Lower leg skin (tissue), 4 donors: ENCODE data around the gene SP110. TPM values are rescaled to one million over a fixed set of nuclear protein-coding genes. Genes with fewer than 3 reads are reported as not detected.

Experiments used
- DNase-seq, 2 donors: peaks; one replicate each; pipeline ENCODE4 v3.0.0-alpha.2; 2019; ENCODE audit warnings: low spot score in 2 of 2
- H3K4me3 ChIP-seq: fragments of 200-600 bp; sonication (generic); 2 replicates; pipeline ENCODE4 v1.5.1; 2017; ENCODE audit warnings: mild to moderate bottlenecking, low read depth; ENCODE audit not compliant: poor library complexity, severe bottlenecking
- POLR2A ChIP-seq, 2 donors: fragments of 450-650 bp; IDR thresholded peaks; one replicate each; pipeline ENCODE4 v1.6.1; 2016 to 2017; ENCODE audit warnings: antibody characterized with exemption in 2 of 2, mild to moderate bottlenecking in 1 of 2, moderate library complexity in 1 of 2
- WGBS, 2 donors: methylation state at CpG; one replicate each; pipeline ENCODE4 v1.1.5; 2018; 5-methylcytosine and 5-hydroxymethylcytosine counted together
- intact Hi-C: fragments of 100-400 bp; cut with DNase I; formaldehyde crosslinking; loops from one replicate; pipeline ENCODE4 v1.15.0; 2023; ENCODE audit warnings: low total_unique reads
- total RNA-seq, 4 donors: library from RNA; depleted of rRNA; stranded (reverse); fragments of >200 nt; gene quantifications; one replicate each; pipeline ENCODE4 v1.1.0, GENCODE V29; 2016
- TF ChIP-seq, protein P1 (sequence below), 3 donors: fragments of 450-650 bp; IDR thresholded peaks; one replicate each; pipeline ENCODE4 v1.5.1; 2016; ENCODE audit warnings: antibody characterized with exemption in 3 of 3, mild to moderate bottlenecking in 3 of 3, moderate library complexity in 2 of 3

Gene SP110
- total RNA-seq, 4 donors from 2014 or later: 12.9 to 23.8 (median 19.1) TPM

DNA sequence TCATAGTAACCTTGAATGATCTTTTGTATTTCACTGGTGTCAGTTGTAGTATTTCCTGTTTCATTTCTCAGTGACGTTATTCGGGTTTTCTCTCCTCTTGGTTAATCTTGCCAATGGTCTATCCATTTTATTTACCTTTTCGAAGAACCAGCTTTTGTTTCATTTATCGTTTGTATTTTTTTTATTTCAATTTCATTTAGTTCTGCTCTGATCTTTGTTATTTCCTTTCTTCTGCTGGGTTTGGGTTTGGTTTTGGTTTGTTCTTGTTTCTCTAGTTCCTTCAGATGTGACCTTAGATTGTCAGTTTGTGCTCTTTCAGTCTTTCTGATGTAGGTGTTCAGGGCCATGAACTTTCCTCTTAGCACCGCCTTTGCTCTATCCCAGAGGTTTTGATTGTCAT is 42.5 kb upstream of the SP110 start:
- intact Hi-C loops: no loop called here
- H3K4me3 ChIP-seq: no peak overlapping the region
- no peak for TF ChIP-seq POLR2A (IDR thresholded peaks at IDR 0.05)
- TF ChIP-seq, protein P1, sequence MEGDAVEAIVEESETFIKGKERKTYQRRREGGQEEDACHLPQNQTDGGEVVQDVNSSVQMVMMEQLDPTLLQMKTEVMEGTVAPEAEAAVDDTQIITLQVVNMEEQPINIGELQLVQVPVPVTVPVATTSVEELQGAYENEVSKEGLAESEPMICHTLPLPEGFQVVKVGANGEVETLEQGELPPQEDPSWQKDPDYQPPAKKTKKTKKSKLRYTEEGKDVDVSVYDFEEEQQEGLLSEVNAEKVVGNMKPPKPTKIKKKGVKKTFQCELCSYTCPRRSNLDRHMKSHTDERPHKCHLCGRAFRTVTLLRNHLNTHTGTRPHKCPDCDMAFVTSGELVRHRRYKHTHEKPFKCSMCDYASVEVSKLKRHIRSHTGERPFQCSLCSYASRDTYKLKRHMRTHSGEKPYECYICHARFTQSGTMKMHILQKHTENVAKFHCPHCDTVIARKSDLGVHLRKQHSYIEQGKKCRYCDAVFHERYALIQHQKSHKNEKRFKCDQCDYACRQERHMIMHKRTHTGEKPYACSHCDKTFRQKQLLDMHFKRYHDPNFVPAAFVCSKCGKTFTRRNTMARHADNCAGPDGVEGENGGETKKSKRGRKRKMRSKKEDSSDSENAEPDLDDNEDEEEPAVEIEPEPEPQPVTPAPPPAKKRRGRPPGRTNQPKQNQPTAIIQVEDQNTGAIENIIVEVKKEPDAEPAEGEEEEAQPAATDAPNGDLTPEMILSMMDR (IDR thresholded peaks at IDR 0.05): no peak
- DNase-seq: no peak
- 87 to 92% methylated on average over 5 of the region's 5 CpGs for WGBS, 2 donors

DNA sequence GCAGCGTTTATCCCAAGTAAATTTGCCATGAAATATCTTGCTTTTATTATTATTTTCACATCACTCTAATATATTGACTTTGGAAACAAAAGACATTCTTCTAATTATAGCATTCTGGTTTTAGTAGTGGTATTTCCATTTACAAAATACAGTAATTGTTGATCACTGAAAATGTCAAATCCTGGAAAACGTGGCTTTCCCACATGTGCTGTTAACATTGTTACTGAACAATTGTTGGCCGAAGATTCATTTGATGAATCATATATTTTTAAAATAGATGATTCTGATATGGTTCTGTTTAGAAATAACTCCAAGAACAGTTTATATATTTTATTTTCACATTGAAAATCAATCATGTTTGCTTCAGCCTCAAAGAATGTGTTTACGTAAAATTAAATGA is 38.7 kb upstream of the SP110 start:
- intact Hi-C loops: no loop called here
- no peak for DNase-seq
- TF ChIP-seq, protein P1 (IDR thresholded peaks at IDR 0.05): no peak
- no peak for TF ChIP-seq POLR2A (IDR thresholded peaks at IDR 0.05)
- 59 to 62% methylated on average over 4 of the region's 4 CpGs for WGBS, 2 donors
- H3K4me3 ChIP-seq: no peak overlapping the region

DNA sequence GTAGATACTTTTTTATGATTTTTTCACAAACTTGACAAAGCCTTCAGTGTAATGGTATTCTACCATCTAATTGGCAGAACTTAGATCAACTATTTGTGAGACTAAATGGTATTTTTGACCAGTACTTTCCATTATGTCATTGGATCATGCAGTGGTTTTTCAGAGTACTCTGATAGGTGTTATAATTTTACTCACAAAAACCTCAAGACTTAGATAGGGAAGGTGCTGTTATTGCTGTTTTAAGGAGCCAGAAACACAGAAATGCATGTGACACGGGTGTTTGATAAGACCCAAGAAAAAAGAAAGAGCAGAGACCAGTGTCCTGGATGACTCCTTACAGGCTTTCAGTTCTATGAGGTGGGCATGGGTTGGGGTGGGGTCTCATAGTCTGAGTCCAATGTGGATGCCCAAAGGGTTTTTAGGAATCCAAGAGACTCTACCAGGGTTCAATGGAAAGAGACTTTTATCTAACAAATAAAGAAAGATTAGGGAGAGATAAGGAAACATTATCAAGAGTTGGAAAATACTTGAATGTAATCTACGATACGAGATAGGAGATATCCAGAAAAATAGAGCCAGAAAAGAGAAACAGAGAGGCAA is 37.0 kb upstream of the SP110 start:
- H3K4me3 ChIP-seq: no peak overlapping the region
- DNase-seq: no peak
- intact Hi-C loops: no loop called here
- TF ChIP-seq, protein P1 (IDR thresholded peaks at IDR 0.05): no peak
- TF ChIP-seq POLR2A (IDR thresholded peaks at IDR 0.05): no peak
- 76 to 81% methylated on average over 3 of the region's 3 CpGs for WGBS, 2 donors

DNA sequence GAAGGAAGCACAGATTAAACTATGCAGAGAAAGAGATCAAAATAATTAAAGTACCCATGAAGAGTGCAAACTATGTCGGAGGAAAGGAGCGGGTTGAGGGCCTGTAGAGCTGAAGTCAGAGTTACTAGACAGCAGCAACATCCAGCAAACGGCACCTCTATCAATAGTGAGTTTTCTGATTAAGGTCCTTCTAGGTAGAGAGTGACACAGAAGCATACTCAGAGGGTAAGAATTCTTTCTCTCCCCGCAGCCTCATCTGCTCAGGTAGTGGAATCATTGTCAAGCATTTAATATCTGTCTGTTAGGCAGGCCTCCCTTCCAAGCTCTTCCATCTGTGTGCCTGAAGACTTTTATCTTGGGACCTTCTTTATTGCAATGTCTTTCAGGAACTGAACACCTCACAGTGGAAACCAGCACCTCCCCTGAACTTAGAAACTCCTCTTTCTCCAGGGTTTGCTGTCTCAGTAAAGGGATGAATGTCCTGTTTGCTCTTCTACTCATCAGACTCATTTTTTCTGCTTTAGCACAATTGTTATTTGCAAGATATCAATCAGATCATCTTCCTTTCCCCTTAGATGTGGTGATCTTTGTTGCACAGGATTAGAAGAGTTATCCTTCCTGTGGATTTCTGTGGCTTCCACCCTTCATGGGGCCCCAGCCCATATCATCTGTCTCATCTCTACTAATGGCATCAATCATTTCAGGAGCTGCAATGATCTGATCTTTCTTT is 34.5 kb upstream of the SP110 start:
- WGBS, 2 donors: 74 to 84% methylated on average over 4 of the region's 4 CpGs
- intact Hi-C loops: no loop called here
- no peak overlapping the region for H3K4me3 ChIP-seq
- no peak for DNase-seq
- TF ChIP-seq POLR2A (IDR thresholded peaks at IDR 0.05): no peak

DNA sequence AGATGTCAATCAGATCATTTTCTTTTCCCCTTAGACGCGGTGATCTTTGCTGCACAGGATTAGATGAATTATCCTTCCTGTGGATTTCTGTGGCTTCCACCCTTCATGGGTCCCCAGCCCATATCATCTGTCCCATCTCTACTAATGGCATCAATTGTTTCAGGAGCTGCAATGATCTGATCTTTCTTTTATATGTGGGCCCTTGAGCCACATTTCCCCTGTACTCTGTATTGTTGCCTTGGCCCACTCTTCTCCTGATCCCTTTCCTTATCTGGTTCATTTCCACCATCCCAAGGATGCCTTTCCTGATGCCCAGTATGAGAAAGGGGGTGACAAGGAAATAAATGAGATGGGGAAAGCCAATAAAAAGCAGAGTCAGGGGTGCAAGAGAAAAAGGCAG is 30.4 kb upstream of the SP110 start:
- WGBS, 2 donors: 98% methylated on average over 2 of the region's 2 CpGs
- no peak for DNase-seq
- TF ChIP-seq, protein P1 (IDR thresholded peaks at IDR 0.05): no peak
- TF ChIP-seq POLR2A (IDR thresholded peaks at IDR 0.05): no peak
- H3K4me3 ChIP-seq: no peak overlapping the region
- intact Hi-C loops: no loop called here

DNA sequence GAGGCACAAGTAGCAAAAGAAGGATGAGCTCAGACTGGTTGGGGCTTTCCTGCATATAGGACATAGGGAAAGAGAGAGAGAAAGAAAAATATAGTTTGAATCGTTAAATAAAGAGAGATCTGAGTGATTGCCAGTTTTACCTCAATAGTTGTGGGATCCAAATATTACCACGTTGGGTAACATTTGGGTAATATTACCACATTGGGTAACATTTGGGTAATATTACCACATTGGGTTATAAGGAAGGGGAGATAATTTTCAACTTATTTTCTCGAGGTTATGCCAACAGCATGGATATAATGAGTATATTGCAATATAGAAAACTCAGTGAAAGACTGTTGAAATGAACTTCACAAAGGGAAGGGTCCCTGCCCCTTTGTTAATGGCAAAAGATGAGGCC is 26.4 kb upstream of the SP110 start:
- intact Hi-C loops: no loop called here
- WGBS, 2 donors: 65 to 66% methylated on average over 3 of the region's 3 CpGs
- no peak overlapping the region for H3K4me3 ChIP-seq
- TF ChIP-seq, protein P1 (IDR thresholded peaks at IDR 0.05): no peak
- TF ChIP-seq POLR2A (IDR thresholded peaks at IDR 0.05): no peak
- DNase-seq: no peak
